GM12801 (cell line): ENCODE data around the gene NLRP14.

Experiments
- TF ChIP-seq, protein P1 (sequence below): IDR thresholded peaks from one replicate; pipeline ENCODE4 v1.5.1; 2011; ENCODE audit warnings: control low read depth; ENCODE audit not compliant: insufficient read length; ENCODE audit errors: extremely low read depth

NLRP14 gene

GRCh38 chr11:6995703-6996102, 24.6 kb upstream of the NLRP14 start:
- TF ChIP-seq, protein P1, sequence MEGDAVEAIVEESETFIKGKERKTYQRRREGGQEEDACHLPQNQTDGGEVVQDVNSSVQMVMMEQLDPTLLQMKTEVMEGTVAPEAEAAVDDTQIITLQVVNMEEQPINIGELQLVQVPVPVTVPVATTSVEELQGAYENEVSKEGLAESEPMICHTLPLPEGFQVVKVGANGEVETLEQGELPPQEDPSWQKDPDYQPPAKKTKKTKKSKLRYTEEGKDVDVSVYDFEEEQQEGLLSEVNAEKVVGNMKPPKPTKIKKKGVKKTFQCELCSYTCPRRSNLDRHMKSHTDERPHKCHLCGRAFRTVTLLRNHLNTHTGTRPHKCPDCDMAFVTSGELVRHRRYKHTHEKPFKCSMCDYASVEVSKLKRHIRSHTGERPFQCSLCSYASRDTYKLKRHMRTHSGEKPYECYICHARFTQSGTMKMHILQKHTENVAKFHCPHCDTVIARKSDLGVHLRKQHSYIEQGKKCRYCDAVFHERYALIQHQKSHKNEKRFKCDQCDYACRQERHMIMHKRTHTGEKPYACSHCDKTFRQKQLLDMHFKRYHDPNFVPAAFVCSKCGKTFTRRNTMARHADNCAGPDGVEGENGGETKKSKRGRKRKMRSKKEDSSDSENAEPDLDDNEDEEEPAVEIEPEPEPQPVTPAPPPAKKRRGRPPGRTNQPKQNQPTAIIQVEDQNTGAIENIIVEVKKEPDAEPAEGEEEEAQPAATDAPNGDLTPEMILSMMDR: no peak

DNA sequence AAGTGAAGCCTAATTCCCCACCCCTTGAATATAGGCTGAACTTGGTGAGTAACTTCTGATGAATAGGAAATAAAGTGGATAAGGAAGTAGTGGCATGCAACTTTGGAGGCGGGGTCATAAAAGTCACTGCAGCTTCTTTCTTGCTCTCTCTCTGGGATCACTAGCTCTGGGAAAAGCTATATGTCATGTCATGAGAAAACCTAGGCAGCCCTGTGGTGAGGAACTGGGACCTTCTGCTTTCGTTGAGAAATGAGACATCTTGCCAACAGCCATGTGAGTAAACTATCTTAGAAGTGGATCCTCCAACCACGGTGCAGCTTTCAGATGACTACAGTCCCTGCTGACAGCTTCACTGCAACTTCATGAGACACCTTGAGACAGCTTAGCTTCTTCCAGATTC, 15.8 kb upstream of the NLRP14 start:
- TF ChIP-seq, protein P1: no peak

- TF ChIP-seq, protein P1: no peak
Observed at GRCh38 chr11:7014118-7014517, 6.2 kb upstream of the NLRP14 start.

DNA sequence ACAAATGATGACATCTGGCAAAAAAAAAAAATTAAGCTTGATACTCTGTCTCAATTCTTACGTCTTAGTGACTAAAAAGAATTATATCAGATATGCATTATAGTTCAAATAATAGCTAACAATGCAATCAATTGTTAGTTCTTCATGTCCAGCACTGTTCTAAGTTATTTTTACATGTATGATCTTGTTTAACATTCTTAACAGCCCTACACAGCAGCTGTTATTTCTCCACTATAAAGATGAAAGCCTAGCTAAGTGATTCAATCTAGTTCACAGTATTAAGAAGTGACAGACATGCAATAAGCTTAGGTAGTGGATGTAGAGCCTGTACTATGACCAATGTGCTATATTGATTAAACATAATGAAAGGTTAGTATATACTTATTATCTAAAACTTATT, 4.3 kb upstream of the NLRP14 start:
- TF ChIP-seq, protein P1: no peak

- TF ChIP-seq, protein P1: no peak
Observed at GRCh38 chr11:7019500-7020182, 638 bp upstream of the NLRP14 start.

- TF ChIP-seq, protein P1: no peak
Observed at GRCh38 chr11:7021318-7021717, 1.0 kb downstream of the NLRP14 start.

- TF ChIP-seq, protein P1: no peak
Observed at GRCh38 chr11:7028141-7028540, 7.9 kb downstream of the NLRP14 start.
